Neutrophil (primary cell): ENCODE results near the gene DFFB.

Source experiments
- H3K27ac ChIP-seq: fragments of 200-600 bp; sonication (generic); 2 replicates; pipeline ENCODE4 v1.5.1; 2016; ENCODE audit warnings: mild to moderate bottlenecking, moderate library complexity
- H3K27me3 ChIP-seq: fragments of 200-600 bp; sonication (generic); 2 replicates; pipeline ENCODE4 v1.6.0; 2016; ENCODE audit warnings: mild to moderate bottlenecking
- H3K36me3 ChIP-seq: fragments of 200-600 bp; sonication (generic); 2 replicates; pipeline ENCODE4 v1.5.1; 2017
- H3K4me1 ChIP-seq, 2 experiments: fragments of 200-600 bp in 1 of 2; sonication (generic) in 1 of 2; 1 replicate in 1 of 2; 2 replicates in 1 of 2; pipeline versions ENCODE4 v1.5.1 to v1.6.1; 2013 to 2016; ENCODE audit warnings: low read depth in 1 of 2, low read length in 1 of 2, mild to moderate bottlenecking in 1 of 2, moderate library complexity in 1 of 2; ENCODE audit not compliant: control insufficient read depth in 1 of 2, insufficient read depth in 1 of 2
- H3K4me3 ChIP-seq, 2 experiments: fragments of 200-600 bp in 1 of 2; sonication (generic) in 1 of 2; 1 replicate in 1 of 2; 2 replicates in 1 of 2; pipeline ENCODE4 v1.5.1; 2013 to 2016; ENCODE audit warnings: low read depth in 1 of 2, low read length in 1 of 2, mild to moderate bottlenecking in 1 of 2, moderate library complexity in 1 of 2
- H3K9me3 ChIP-seq: fragments of 200-600 bp; sonication (generic); 2 replicates; pipeline ENCODE4 v1.5.1; 2016
- CTCF ChIP-seq: fragments of 200-600 bp; sonication (generic); IDR thresholded peaks from 2 replicates; pipeline ENCODE4 v1.5.1; 2016; ENCODE audit warnings: antibody characterized with exemption

Gene DFFB

GRCh38 chr1:3904843-3905185 lies 47.5 kb downstream of the DFFB start:
- TF ChIP-seq CTCF: no peak
- Histone ChIP-seq H3K27me3 (peaks cover 3% of the 10 kb centered on the region), H3K27ac (no peak overlapping the region), H3K4me1 (peaks cover 4 to 12% of the 10 kb centered on the region in 2 experiments), H3K9me3 (no peaks in the 10 kb centered on the region), H3K36me3 (no peaks in the 10 kb centered on the region), H3K4me3 (no peak overlapping the region)

GRCh38 chr1:3905266-3905952 lies 48.1 kb downstream of the DFFB start:
- no peak for TF ChIP-seq CTCF
- no peak overlapping the region for H3K4me3 ChIP-seq
- H3K9me3 ChIP-seq: no peaks in the 10 kb centered on the region
- H3K36me3 ChIP-seq: no peaks in the 10 kb centered on the region
- peaks cover 4 to 12% of the 10 kb centered on the region in 2 experiments for H3K4me1 ChIP-seq
- peaks cover 9% of the 10 kb centered on the region for H3K27me3 ChIP-seq
- H3K27ac ChIP-seq: no peak overlapping the region

GRCh38 chr1:3905953-3906671 lies 48.8 kb downstream of the DFFB start:
- Histone ChIP-seq H3K27me3 (peaks cover 16% of the 10 kb centered on the region), H3K9me3 (no peaks in the 10 kb centered on the region), H3K4me3 (no peak overlapping the region), H3K27ac (no peak overlapping the region), H3K36me3 (no peaks in the 10 kb centered on the region), H3K4me1 (peaks cover 7 to 8% of the 10 kb centered on the region in 2 experiments)
- no peak for TF ChIP-seq CTCF

- Histone ChIP-seq H3K4me3 (no peak overlapping the region), H3K27me3 (peaks cover 22% of the 10 kb centered on the region), H3K36me3 (no peaks in the 10 kb centered on the region), H3K27ac (no peak overlapping the region), H3K9me3 (no peaks in the 10 kb centered on the region), H3K4me1 (peaks cover 3 to 7% of the 10 kb centered on the region in 2 experiments)
- TF ChIP-seq CTCF: no peak
Measured at GRCh38 chr1:3906672-3907020, 49.4 kb downstream of the DFFB start.

GRCh38 chr1:3907031-3907534 lies 49.8 kb downstream of the DFFB start:
- H3K4me3 ChIP-seq: no peak overlapping the region
- H3K27ac ChIP-seq: no peak overlapping the region
- H3K27me3 ChIP-seq: peaks cover 26% of the 10 kb centered on the region
- peaks cover 3 to 7% of the 10 kb centered on the region in 2 experiments for H3K4me1 ChIP-seq
- TF ChIP-seq CTCF: no peak
- no peaks in the 10 kb centered on the region for H3K36me3 ChIP-seq
- H3K9me3 ChIP-seq: no peaks in the 10 kb centered on the region
